Kidney (tissue), 14 donors: Measurements from ENCODE around the gene C7. TPM values are rescaled to one million over a fixed set of nuclear protein-coding genes. Genes with fewer than 3 reads are reported as not detected.

ENCODE experiments used
- DNase-seq, 5 donors: peaks; one replicate each; pipeline ENCODE4 v3.0.0-alpha.2; 2013 to 2020
- FAIRE-seq: peaks from 2 replicates; lab custom pipeline; 2012; peaks lifted over from hg19 to GRCh38; lab: Jason Lieb, UNC
- H3K27ac ChIP-seq, 2 donors: one replicate each; pipeline ENCODE4 v1.7.0; 2013; ENCODE audit warnings: low read depth in 2 of 2, low read length in 2 of 2, inconsistent platforms in 1 of 2
- H3K27me3 ChIP-seq: one replicate; pipeline ENCODE4 v1.7.1; 2013; ENCODE audit warnings: low read length, inconsistent platforms; ENCODE audit not compliant: control insufficient read depth, insufficient read depth
- H3K36me3 ChIP-seq, 3 donors: one replicate each; pipeline versions ENCODE4 v1.7.0 to v1.7.1; 2013; ENCODE audit warnings: low read length in 3 of 3, control low read depth in 1 of 3, inconsistent platforms in 1 of 3; ENCODE audit not compliant: insufficient read depth in 3 of 3, control insufficient read depth in 2 of 3
- H3K4me1 ChIP-seq, 3 donors: one replicate each; pipeline versions ENCODE4 v1.7.0 to v1.7.1; 2013; ENCODE audit warnings: low read length in 3 of 3, inconsistent platforms in 1 of 3, low read depth in 1 of 3; ENCODE audit not compliant: control insufficient read depth in 2 of 3, insufficient read depth in 2 of 3
- H3K4me3 ChIP-seq, 3 donors: one replicate each; pipeline versions ENCODE4 v1.7.0 to v1.8.1; 2013; ENCODE audit warnings: low read length in 3 of 3, control low read depth in 1 of 3, inconsistent platforms in 1 of 3
- H3K9ac ChIP-seq, 3 donors: one replicate each; pipeline versions ENCODE4 v1.7.0 to v1.7.1; 2013; ENCODE audit warnings: low read length in 3 of 3, control low read depth in 1 of 3, inconsistent platforms in 1 of 3
- H3K9me3 ChIP-seq, 3 donors: one replicate each; pipeline versions ENCODE4 v1.7.0 to v1.7.1; 2013; ENCODE audit warnings: low read length in 3 of 3, control low read depth in 1 of 3, inconsistent platforms in 1 of 3; ENCODE audit not compliant: control insufficient read depth in 2 of 3, insufficient read depth in 1 of 3
- CTCF ChIP-seq: IDR thresholded peaks from 3 replicates; pipeline ENCODE4 v1.5.1; 2012; ENCODE audit warnings: mild to moderate bottlenecking, moderate library complexity, borderline replicate concordance; ENCODE audit not compliant: insufficient read depth; ENCODE audit errors: extremely low read depth
- intact Hi-C: fragments of 100-400 bp; cut with DNase I; formaldehyde crosslinking; loops from one replicate; pipeline ENCODE4 v1.11.1; 2022
- polyA plus RNA-seq: library from polyadenylated mRNA; stranded (reverse); fragments of 350-450 nt; fragmentation: Illumina TruSeq; extraction: RNeasy Lipid Tissue Mini Kit (QIAGEN cat#74804); gene quantifications from one replicate; pipeline ENCODE4 v1.2.3, GENCODE V29; 2014; ENCODE audit warnings: low read depth, low replicate concordance; ENCODE audit not compliant: insufficient read depth
- total RNA-seq: library from RNA; stranded (reverse); fragmentation: NEBNext Ultra II Directional; extraction: Animal tissue kit (Norgen Biotek cat#: 25700); gene quantifications from one replicate; pipeline ENCODE4 v1.2.1, GENCODE V29; 2021
- donor health status: control.
- donor health status: control.
- donor health status: control.
- donor health status: control.
- donor health status: control.
- donor health status: DM: yes; HTN: yes; CAD: no.
- donor health status: Normal renal cell carcinoma (clear cell type).

The C7 gene
- total and polyA plus RNA-seq, 2 donors from 2014 or later = 158 to 849 TPM

GRCh38 chr5:40962207-40962955, 53.1 kb downstream of the C7 start:
- FAIRE-seq (no peak), DNase-seq (peak in 1 of 5 donors; percentile 5)
- H3K27me3 ChIP-seq = no peaks in the 10 kb centered on the region
- no peak overlapping the region for H3K27ac ChIP-seq
- H3K9me3 ChIP-seq = peaks cover 0 to 5% (median 0%) of the 10 kb centered on the region in 3 donors
- H3K4me3 ChIP-seq = no peak overlapping the region
- no peaks in the 10 kb centered on the region for H3K4me1 ChIP-seq
- TF ChIP-seq CTCF = no peak
- H3K9ac ChIP-seq = no peak overlapping the region
- intact Hi-C loops = no loop called here
- no peaks in the 10 kb centered on the region for H3K36me3 ChIP-seq

- no peak overlapping the region for H3K9ac ChIP-seq
- DNase-seq (no peak), FAIRE-seq (no peak)
- no peaks in the 10 kb centered on the region for H3K27me3 ChIP-seq
- no peak overlapping the region for H3K27ac ChIP-seq
- no peaks in the 10 kb centered on the region for H3K36me3 ChIP-seq
- no peak for TF ChIP-seq CTCF
- intact Hi-C loops = no loop called here
- no peaks in the 10 kb centered on the region for H3K4me1 ChIP-seq
- no peaks in the 10 kb centered on the region for H3K9me3 ChIP-seq
- H3K4me3 ChIP-seq = no peak overlapping the region
Measured at GRCh38 chr5:40972434-40972833, 63.1 kb downstream of the C7 start.

GRCh38 chr5:40973364-40974004, 64.2 kb downstream of the C7 start:
- no peak overlapping the region for H3K4me3 ChIP-seq
- no peak for DNase-seq
- intact Hi-C loops = no loop called here
- H3K27me3 ChIP-seq = no peaks in the 10 kb centered on the region
- no peak for FAIRE-seq
- no peaks in the 10 kb centered on the region for H3K36me3 ChIP-seq
- TF ChIP-seq CTCF = no peak
- H3K4me1 ChIP-seq = no peaks in the 10 kb centered on the region
- no peaks in the 10 kb centered on the region for H3K9me3 ChIP-seq
- H3K9ac ChIP-seq = no peak overlapping the region
- H3K27ac ChIP-seq = no peak overlapping the region
